ENCODE data around the gene CNN1. TPM values are rescaled to one million over a fixed set of nuclear protein-coding genes. Genes with fewer than 3 reads are reported as not detected.

Gene CNN1
- total and polyA plus RNA-seq, 2 experiments from 2014 or later, result 13.3 to 20.9 TPM

GRCh38 chr19:11550265-11550664 is 11.6 kb downstream of the CNN1 start:
- Histone ChIP-seq H2AFZ (no peak overlapping the region), H3K79me2 (replicated peaks; ENCODE audit: insufficient read depth) (peaks cover 1% of the 10 kb centered on the region; the same call in 1 of the 2 replicates), H3K4me2 (no peak overlapping the region), H4K20me1 (replicated peaks; ENCODE audit: insufficient read depth) (no peaks in the 10 kb centered on the region), H3K9me2 (ENCODE audit: insufficient read depth) (no peaks in the 10 kb centered on the region), H3K36me3 (ENCODE audit: insufficient read depth) (no peaks in the 10 kb centered on the region), H3K27ac (ENCODE audit: low read depth) (no peak overlapping the region), H3K4me1 (ENCODE audit: insufficient read depth) (no peaks in the 10 kb centered on the region), H3F3A (replicated peaks; ENCODE audit: low read depth) (no peaks in the 10 kb centered on the region), H3K27me3 (ENCODE audit: insufficient read depth) (no peaks in the 10 kb centered on the region), H3K4me3 (no peak overlapping the region)
- no peak overlapping the region for H3K27ac Mint-ChIP-seq
- H3K36me3 Mint-ChIP-seq (ENCODE audit: low read depth), result peaks cover 23% of the 10 kb centered on the region
- no peaks in the 10 kb centered on the region for H3K9me3 Mint-ChIP-seq
- TF ChIP-seq NANOG (IDR thresholded peaks at IDR 0.05; ENCODE audit: borderline replicate concordance) (no peak), JUNB (IDR thresholded peaks at IDR 0.05; ENCODE audit: unreplicated experiment) (no peak), POLR2AphosphoS5 (IDR thresholded peaks at IDR 0.05; ENCODE audit: low read depth) (no peak), ZNF462 (CRISPR knock-in tag; IDR thresholded peaks at IDR 0.05) (no peak), STAT1 (IDR thresholded peaks at IDR 0.05; ENCODE audit: unreplicated experiment) (no peak), REST (IDR thresholded peaks at IDR 0.05; ENCODE audit: unreplicated experiment) (no peak), EZH2phosphoT487 (IDR thresholded peaks at IDR 0.05; ENCODE audit: unreplicated experiment) (no peak), CTCF (conservative IDR thresholded peaks at IDR 0.05; ENCODE audit: low read depth in 2 of 2) (no peak), ETS1 (IDR thresholded peaks at IDR 0.05) (no peak), ZNF331 (CRISPR knock-in tag; IDR thresholded peaks at IDR 0.05; ENCODE audit: low read depth) (no peak), ZNF114 (CRISPR knock-in tag; IDR thresholded peaks at IDR 0.05) (no peak)
- H3K4me1 Mint-ChIP-seq, result no peaks in the 10 kb centered on the region
- H3K4me3 Mint-ChIP-seq, result no peak overlapping the region
- DNase-seq (ENCODE audit: low spot score) (no peak), ATAC-seq (no peak)
- H3K27me3 Mint-ChIP-seq (ENCODE audit: insufficient read depth, low read depth, poor library complexity), result peaks cover 7% of the 10 kb centered on the region

Data from GM23338 (cell line).